GM21390 (cell line): ENCODE data around the gene ORMDL2.
"Not testable (repeated sequence)": the region's sequence is repeated elsewhere in the genome, so short reads cannot be mapped to it uniquely, and the experiment has no call there.

ENCODE experiments used
- ATAC-seq: cut with Tn5 transposase; IDR thresholded peaks from one replicate; pipeline ENCODE4 v1.9.1; 2021; ENCODE audit not compliant: unreplicated experiment

Gene ORMDL2

GRCh38 chr12:55850401-55850800 lies 32.6 kb downstream of the ORMDL2 start:
- no peak for ATAC-seq

DNA sequence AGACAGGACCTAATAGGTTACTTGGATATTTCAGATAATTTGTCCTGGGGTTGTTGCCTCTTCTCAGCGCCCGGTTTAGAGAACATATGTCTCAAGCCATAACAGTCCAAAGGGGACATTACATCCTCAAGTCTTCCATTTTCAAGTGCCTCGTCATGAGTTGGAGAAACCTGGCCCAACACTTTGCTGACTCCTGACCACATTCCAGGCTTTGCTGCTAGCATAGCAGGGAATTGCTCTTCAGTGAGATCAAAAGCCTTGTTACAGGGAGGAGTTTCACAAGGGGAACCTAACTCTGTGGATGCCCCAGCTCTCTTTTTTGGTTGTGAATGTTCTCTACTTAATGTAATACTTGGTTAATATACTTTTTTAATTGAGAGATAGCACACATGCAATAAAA lies 33.1 kb downstream of the ORMDL2 start:
- ATAC-seq = no peak

DNA sequence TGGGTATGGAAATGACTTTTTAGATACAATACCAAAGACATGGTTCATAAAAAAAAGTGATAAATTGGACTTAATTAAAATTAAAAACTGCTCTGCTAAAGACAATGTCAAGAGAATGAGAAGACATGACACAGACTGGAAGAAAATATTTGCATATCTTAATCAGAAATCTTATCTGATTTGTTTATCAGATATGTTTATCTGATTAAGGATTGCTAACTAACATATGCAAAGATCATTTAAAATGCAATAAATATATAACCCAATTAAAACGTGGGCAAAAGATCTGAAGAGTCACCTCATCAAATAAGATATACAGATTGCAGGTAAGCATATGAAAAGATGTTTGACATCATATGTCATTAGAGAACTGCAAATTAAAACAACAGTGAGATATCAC lies 34.9 kb downstream of the ORMDL2 start:
- no peak for ATAC-seq

GRCh38 chr12:55861396-55861795 lies 43.6 kb downstream of the ORMDL2 start:
- no peak for ATAC-seq

- ATAC-seq = no peak
Measured at GRCh38 chr12:55861871-55862270, 44.0 kb downstream of the ORMDL2 start.

DNA sequence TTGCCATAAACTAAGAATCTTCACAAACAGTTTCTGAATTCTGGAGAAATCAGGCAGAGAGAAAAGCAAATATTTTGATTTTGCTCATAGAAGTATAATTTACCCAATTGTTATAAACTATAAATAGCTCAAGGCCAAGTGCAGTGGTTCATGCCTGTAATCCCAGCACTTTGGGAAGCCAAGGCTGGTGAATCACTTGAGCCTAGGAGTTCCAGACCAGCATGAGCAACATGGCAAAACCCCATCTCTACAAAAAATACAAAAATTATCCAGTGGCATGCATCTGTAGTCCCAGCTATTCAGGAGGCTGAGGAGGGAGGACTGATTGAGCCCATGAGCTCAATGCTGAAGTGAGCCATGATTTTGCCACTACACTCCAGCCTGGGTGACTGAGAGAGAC lies 44.4 kb downstream of the ORMDL2 start:
- ATAC-seq = no peak

GRCh38 chr12:55862931-55863330 lies 45.1 kb downstream of the ORMDL2 start:
- not testable (repeated sequence) for ATAC-seq

GRCh38 chr12:55865327-55865726 lies 47.5 kb downstream of the ORMDL2 start:
- ATAC-seq = no peak

GRCh38 chr12:55866454-55867004 lies 48.7 kb downstream of the ORMDL2 start:
- ATAC-seq = not testable (repeated sequence)
